ENCODE results near the gene PHACTR2.

DNA sequence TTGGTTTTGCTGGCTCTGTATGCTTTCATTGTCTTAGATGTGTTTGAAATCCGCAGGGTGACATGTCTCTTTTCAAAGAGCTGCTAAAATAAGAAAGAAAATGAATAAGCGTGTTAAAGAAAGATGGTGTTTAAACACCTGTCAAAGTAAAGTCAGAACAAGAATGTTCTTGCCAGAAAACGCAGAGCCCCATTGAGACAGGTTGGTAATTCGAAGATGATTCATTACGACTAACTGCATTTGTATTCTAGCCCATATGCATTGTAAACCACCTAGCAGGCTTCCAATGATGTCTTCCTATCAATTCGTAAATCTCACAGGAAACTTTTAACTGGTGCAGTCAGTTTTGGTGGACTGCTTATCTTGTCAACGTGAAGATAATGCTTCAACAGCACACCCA is 16.8 kb downstream of the PHACTR2 start:
- TF ChIP-seq, protein P1, sequence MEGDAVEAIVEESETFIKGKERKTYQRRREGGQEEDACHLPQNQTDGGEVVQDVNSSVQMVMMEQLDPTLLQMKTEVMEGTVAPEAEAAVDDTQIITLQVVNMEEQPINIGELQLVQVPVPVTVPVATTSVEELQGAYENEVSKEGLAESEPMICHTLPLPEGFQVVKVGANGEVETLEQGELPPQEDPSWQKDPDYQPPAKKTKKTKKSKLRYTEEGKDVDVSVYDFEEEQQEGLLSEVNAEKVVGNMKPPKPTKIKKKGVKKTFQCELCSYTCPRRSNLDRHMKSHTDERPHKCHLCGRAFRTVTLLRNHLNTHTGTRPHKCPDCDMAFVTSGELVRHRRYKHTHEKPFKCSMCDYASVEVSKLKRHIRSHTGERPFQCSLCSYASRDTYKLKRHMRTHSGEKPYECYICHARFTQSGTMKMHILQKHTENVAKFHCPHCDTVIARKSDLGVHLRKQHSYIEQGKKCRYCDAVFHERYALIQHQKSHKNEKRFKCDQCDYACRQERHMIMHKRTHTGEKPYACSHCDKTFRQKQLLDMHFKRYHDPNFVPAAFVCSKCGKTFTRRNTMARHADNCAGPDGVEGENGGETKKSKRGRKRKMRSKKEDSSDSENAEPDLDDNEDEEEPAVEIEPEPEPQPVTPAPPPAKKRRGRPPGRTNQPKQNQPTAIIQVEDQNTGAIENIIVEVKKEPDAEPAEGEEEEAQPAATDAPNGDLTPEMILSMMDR (CRISPR knock-in tag; IDR thresholded peaks at IDR 0.05), result no peak
- TF ChIP-seq CCAR2 (optimal IDR thresholded peaks at IDR 0.05; ENCODE audit: low read depth, low read length) (no peak), KDM2A (CRISPR knock-in tag; IDR thresholded peaks at IDR 0.05; ENCODE audit: borderline replicate concordance, low read depth) (no peak), FOXA1 (IDR thresholded peaks at IDR 0.05) (no peak), FOXA1 (CRISPR knock-in tag; IDR thresholded peaks at IDR 0.05) (no peak), ISX (CRISPR knock-in tag; conservative IDR thresholded peaks at IDR 0.05) (no peak), ZNF17 (CRISPR knock-in tag; IDR thresholded peaks at IDR 0.05) (no peak), ZSCAN12 (CRISPR knock-in tag; IDR thresholded peaks at IDR 0.05) (no peak), RAD21 (CRISPR knock-in tag; IDR thresholded peaks at IDR 0.05) (no peak), MAFG (CRISPR knock-in tag; IDR thresholded peaks at IDR 0.05) (no peak), RBM22 (optimal IDR thresholded peaks at IDR 0.05; ENCODE audit: low read length) (no peak), POLR2A (IDR thresholded peaks at IDR 0.05; ENCODE audit: insufficient read depth in 1 of 2, low read depth in 2 of 2, low read length in 2 of 2) (no peak)
- TF ChIP-seq, protein P2, sequence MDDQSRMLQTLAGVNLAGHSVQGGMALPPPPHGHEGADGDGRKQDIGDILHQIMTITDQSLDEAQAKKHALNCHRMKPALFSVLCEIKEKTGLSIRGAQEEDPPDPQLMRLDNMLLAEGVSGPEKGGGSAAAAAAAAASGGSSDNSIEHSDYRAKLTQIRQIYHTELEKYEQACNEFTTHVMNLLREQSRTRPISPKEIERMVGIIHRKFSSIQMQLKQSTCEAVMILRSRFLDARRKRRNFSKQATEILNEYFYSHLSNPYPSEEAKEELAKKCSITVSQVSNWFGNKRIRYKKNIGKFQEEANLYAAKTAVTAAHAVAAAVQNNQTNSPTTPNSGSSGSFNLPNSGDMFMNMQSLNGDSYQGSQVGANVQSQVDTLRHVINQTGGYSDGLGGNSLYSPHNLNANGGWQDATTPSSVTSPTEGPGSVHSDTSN (CRISPR knock-in tag; IDR thresholded peaks at IDR 0.05; ENCODE audit: borderline replicate concordance), result no peak
- TF ChIP-seq, protein P3, sequence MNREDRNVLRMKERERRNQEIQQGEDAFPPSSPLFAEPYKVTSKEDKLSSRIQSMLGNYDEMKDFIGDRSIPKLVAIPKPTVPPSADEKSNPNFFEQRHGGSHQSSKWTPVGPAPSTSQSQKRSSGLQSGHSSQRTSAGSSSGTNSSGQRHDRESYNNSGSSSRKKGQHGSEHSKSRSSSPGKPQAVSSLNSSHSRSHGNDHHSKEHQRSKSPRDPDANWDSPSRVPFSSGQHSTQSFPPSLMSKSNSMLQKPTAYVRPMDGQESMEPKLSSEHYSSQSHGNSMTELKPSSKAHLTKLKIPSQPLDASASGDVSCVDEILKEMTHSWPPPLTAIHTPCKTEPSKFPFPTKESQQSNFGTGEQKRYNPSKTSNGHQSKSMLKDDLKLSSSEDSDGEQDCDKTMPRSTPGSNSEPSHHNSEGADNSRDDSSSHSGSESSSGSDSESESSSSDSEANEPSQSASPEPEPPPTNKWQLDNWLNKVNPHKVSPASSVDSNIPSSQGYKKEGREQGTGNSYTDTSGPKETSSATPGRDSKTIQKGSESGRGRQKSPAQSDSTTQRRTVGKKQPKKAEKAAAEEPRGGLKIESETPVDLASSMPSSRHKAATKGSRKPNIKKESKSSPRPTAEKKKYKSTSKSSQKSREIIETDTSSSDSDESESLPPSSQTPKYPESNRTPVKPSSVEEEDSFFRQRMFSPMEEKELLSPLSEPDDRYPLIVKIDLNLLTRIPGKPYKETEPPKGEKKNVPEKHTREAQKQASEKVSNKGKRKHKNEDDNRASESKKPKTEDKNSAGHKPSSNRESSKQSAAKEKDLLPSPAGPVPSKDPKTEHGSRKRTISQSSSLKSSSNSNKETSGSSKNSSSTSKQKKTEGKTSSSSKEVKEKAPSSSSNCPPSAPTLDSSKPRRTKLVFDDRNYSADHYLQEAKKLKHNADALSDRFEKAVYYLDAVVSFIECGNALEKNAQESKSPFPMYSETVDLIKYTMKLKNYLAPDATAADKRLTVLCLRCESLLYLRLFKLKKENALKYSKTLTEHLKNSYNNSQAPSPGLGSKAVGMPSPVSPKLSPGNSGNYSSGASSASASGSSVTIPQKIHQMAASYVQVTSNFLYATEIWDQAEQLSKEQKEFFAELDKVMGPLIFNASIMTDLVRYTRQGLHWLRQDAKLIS (CRISPR knock-in tag; IDR thresholded peaks at IDR 0.05), result no peak

Data from HepG2 (cell line).